NCI-H2107 treated with DMSO at 0.1 percent for 48 hours (cell line): ENCODE data around the gene BRK1.
"Not testable (repeated sequence)": the region's sequence is repeated elsewhere in the genome, so short reads cannot be mapped to it uniquely, and the experiment has no call there.

ENCODE experiments used
- DNase-seq: peaks from one replicate; lab custom pipeline; 2025; ENCODE audit not compliant: unreplicated experiment; lab: John Stamatoyannopoulos, UW

The BRK1 gene

DNA sequence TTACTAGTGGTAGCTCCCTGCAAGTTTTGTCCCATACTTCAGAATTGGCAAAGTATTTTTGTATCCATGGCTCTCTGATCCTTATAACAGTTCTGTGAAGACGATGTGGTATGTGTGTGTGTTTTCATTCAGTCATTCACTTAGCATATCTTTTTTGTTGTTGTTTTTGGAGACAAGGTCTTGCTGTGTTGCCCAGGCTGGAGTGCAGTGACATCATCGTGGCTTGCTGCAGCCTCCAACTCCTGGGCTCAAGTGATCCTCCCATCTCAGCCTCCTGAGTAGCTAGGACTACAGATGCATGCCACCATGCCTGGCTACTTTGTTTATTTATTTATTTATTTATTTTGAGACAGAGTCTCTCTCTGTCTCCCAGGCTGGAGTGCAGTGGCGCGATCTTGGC is 60.7 kb downstream of the BRK1 start:
- not testable (repeated sequence) for DNase-seq
